GM18505 (cell line): ENCODE data around the gene UNC13C.

Source experiments
- ATAC-seq: cut with Tn5 transposase; IDR thresholded peaks from one replicate; pipeline ENCODE4 v1.9.1; 2021; ENCODE audit not compliant: unreplicated experiment
- POLR2A ChIP-seq: IDR thresholded peaks from 4 replicates; pipeline ENCODE4 v1.6.1; 2011; ENCODE audit warnings: borderline replicate concordance; ENCODE audit not compliant: insufficient read depth, insufficient read length; ENCODE audit errors: extremely low read depth

Gene UNC13C

DNA sequence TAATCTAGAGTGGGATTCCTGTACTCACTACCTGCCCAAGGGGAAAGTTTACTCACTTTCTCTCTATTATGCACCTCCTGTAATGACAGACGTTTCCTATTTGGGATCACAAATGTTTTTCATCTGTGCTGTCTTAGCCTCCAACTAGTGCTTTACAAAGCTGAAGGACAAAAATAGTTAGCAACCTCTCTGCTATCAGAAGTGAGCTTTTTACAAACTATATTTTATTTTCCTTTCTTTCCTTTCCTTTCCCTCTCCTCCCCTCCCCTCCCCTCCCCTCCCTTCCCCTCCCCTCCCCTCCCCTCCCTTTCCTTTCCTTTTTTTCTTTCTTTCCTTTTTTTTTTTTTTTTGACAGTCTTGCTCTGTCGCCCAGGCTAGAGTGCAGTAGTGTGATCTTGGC lies 130.8 kb downstream of the UNC13C start:
- ATAC-seq, result no peak
- no peak for TF ChIP-seq POLR2A

GRCh38 chr15:54119051-54119450 lies 140.8 kb downstream of the UNC13C start:
- no peak for TF ChIP-seq POLR2A
- ATAC-seq, result no peak

GRCh38 chr15:54120949-54121463 lies 142.8 kb downstream of the UNC13C start:
- no peak for ATAC-seq
- TF ChIP-seq POLR2A, result no peak

- no peak for ATAC-seq
- no peak for TF ChIP-seq POLR2A
Measured at GRCh38 chr15:54127574-54127973, 149.3 kb downstream of the UNC13C start.

- TF ChIP-seq POLR2A, result no peak
- no peak for ATAC-seq
Measured at GRCh38 chr15:54131410-54131809, 153.2 kb downstream of the UNC13C start.

- no peak for TF ChIP-seq POLR2A
Measured at GRCh38 chr15:54149115-54149531, 170.9 kb downstream of the UNC13C start.

DNA sequence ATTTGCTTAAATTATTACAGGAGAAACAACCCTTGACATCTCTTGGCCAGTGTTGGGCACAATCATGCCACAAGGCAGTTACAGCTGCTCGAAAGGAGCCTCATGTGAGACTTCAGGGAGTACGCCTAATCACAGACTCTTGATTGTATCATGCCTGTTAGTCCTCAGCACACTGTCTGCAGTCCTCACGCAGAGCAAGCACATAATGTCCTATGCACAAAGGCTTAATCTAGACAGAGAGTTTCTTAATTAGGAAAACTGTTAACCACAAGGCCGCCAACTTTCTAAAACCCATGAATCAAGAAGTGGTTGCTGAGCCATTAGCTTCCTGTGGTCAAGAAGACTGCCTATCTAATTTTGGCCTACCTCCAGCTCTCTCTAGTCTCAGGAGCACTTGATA lies 172.0 kb downstream of the UNC13C start:
- no peak for ATAC-seq
- TF ChIP-seq POLR2A, result no peak

More at GRCh38 chr15:54149115-54149531, 170.9 kb downstream of the UNC13C start:
- ATAC-seq, result no peak

- no peak for ATAC-seq
- TF ChIP-seq POLR2A, result no peak
Measured at GRCh38 chr15:54159012-54159411, 180.8 kb downstream of the UNC13C start.

DNA sequence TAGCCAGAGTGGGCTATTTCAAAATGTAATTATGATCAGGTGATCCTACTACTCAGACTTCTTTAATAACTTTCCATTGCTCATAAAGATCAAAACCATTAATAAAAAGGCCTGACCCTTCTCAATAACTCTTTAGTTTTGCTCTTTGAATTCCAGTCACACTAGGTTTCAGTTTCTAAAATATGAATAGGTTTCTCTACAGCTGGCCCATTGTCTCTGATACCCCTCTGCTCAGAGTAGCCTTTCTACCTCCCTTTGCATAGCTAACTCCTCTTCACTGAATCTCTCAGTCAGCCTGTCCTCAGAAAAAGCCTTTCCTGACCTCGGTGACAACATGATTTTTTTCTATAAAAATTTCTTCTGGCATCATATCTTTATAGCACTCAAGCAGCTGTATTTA lies 209.1 kb downstream of the UNC13C start:
- no peak for TF ChIP-seq POLR2A
- no peak for ATAC-seq

GRCh38 chr15:54197995-54198394 lies 219.8 kb downstream of the UNC13C start:
- ATAC-seq, result no peak
- TF ChIP-seq POLR2A, result no peak

GRCh38 chr15:54206586-54207321 lies 228.5 kb downstream of the UNC13C start:
- TF ChIP-seq POLR2A, result no peak
- no peak for ATAC-seq

GRCh38 chr15:54208786-54209185 lies 230.5 kb downstream of the UNC13C start:
- no peak for TF ChIP-seq POLR2A
- no peak for ATAC-seq

DNA sequence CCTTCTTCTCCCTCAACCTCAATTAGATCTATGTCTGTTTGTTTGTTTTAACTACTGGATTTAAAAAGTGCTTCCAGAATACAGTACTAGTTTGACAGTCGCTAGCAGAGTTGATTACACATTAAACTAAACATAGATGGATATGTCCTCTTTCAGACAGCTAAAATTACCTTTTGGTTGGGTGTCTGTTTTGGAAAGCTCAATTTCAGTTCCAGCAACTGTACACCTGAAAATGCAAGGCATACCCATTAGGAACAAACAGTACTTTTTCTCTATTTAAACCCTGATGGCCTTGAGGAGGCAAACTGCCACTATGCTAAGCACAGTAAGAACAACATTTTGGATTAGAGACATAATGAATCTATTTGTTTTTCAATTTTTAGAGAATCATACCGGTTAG lies 234.4 kb downstream of the UNC13C start:
- no peak for ATAC-seq
- no peak for TF ChIP-seq POLR2A

DNA sequence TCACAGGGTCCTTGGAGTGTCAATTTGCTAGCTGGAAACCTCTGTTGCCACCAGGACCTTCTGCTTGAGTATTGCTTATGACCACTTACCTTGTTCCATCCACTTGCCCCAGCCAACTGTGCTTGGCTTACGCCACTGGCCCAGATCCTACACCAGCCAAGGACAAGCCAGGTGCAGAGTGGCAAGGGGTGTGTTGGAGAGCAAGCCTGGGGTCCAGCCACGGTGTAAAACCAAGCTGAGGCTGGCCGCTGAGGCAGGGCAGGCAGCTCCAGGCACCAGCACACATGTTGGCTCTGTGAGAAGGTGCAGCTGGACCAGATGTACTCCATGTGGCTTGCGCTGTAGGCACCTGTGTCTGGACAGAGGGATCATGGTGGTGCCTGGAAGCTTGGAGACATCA lies 248.2 kb downstream of the UNC13C start:
- TF ChIP-seq POLR2A, result no peak
- no peak for ATAC-seq

GRCh38 chr15:54227569-54227968 lies 249.3 kb downstream of the UNC13C start:
- ATAC-seq, result no peak
- TF ChIP-seq POLR2A, result no peak

DNA sequence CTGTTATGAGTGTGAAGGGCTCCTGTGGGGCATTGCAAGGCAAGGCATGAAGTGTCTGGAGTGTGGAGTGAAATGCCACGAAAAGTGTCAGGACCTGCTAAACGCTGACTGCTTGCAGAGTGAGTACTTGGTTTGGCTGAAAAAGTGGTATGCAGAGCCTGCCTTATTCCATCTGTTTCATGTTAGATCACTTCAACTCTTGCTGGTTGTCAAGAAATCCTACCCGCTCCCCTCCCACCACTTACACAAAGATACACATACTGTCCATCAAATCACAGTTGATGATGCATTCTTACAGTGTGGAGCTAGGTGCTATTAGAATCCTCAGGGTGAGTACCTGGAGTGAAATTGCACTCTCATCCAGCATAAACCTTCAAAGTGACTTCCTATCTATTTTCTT lies 272.1 kb downstream of the UNC13C start:
- TF ChIP-seq POLR2A, result no peak
- no peak for ATAC-seq

- TF ChIP-seq POLR2A, result no peak
- no peak for ATAC-seq
Measured at GRCh38 chr15:54256190-54256589, 277.9 kb downstream of the UNC13C start.
